Neuronal stem cell (in vitro differentiated cells): ENCODE measurements around the gene CARD11.

Source experiments
- DNase-seq: peaks from one replicate; pipeline ENCODE4 v3.0.0-alpha.2; 2013; ENCODE audit warnings: low spot score
- H2AFZ ChIP-seq: one replicate; pipeline ENCODE4 v1.6.1; 2013; ENCODE audit warnings: mild to moderate bottlenecking, low read length, inconsistent platforms
- H2AK5ac ChIP-seq: 2 replicates; pipeline ENCODE4 v1.6.1; 2013; ENCODE audit warnings: low read depth, mild to moderate bottlenecking, inconsistent platforms, low read length, moderate library complexity, mixed read lengths
- H2BK120ac ChIP-seq: 2 replicates; pipeline ENCODE4 v1.6.1; 2013; ENCODE audit warnings: low read depth, mild to moderate bottlenecking, inconsistent platforms, low read length, moderate library complexity, mixed read lengths
- H2BK12ac ChIP-seq: one replicate; pipeline ENCODE4 v1.6.1; 2013; ENCODE audit warnings: low read length, inconsistent platforms
- H2BK15ac ChIP-seq: 2 replicates; pipeline ENCODE4 v1.6.1; 2013; ENCODE audit warnings: mild to moderate bottlenecking, low read length, inconsistent platforms, mixed read lengths
- H2BK5ac ChIP-seq: one replicate; pipeline ENCODE4 v1.6.1; 2013; ENCODE audit warnings: inconsistent platforms, mild to moderate bottlenecking, low read length, moderate library complexity
- H3K14ac ChIP-seq: one replicate; pipeline ENCODE4 v1.6.1; 2013; ENCODE audit warnings: low read length, inconsistent platforms
- H3K18ac ChIP-seq: 2 replicates; pipeline ENCODE4 v1.6.1; 2013; ENCODE audit warnings: low read length, inconsistent platforms
- H3K23ac ChIP-seq: 2 replicates; pipeline ENCODE4 v1.6.1; 2013; ENCODE audit warnings: low read depth, mild to moderate bottlenecking, mixed read lengths, low read length, inconsistent platforms; ENCODE audit not compliant: poor library complexity
- H3K27ac ChIP-seq: replicated peaks from 3 replicates; pipeline ENCODE4 v1.5.1; 2013; ENCODE audit warnings: low read length, inconsistent platforms
- H3K27me3 ChIP-seq, 3 experiments: 2 replicates each; pipeline ENCODE4 v1.6.1; 2013; ENCODE audit warnings: low read length in 3 of 3, mild to moderate bottlenecking in 2 of 3, inconsistent platforms in 1 of 3, low read depth in 1 of 3, mixed read lengths in 1 of 3, moderate library complexity in 1 of 3; ENCODE audit not compliant: control insufficient read depth in 3 of 3, insufficient read depth in 3 of 3
- H3K36me3 ChIP-seq, 2 donors: replicated peaks in 1 of 2; 2 replicates each; pipeline ENCODE4 v1.6.1; 2013; ENCODE audit warnings: low read length in 2 of 2; ENCODE audit not compliant: control insufficient read depth in 2 of 2, insufficient read depth in 2 of 2
- H3K4ac ChIP-seq: 2 replicates; pipeline ENCODE4 v1.6.1; 2013; ENCODE audit warnings: inconsistent platforms, mild to moderate bottlenecking, low read length, moderate library complexity
- H3K4me1 ChIP-seq, 2 donors: 1 replicate in 1 of 2; 2 replicates in 1 of 2; pipeline ENCODE4 v1.6.1; 2013; ENCODE audit warnings: low read length in 2 of 2, low read depth in 1 of 2; ENCODE audit not compliant: control insufficient read depth in 2 of 2, insufficient read depth in 1 of 2
- H3K4me2 ChIP-seq: one replicate; pipeline ENCODE4 v1.6.1; 2013; ENCODE audit warnings: mild to moderate bottlenecking, low read length, inconsistent platforms; ENCODE audit not compliant: insufficient read depth, poor library complexity, severe bottlenecking
- H3K4me3 ChIP-seq, 2 donors: 2 replicates each; pipeline ENCODE4 v1.5.1; 2013; ENCODE audit warnings: low read length in 2 of 2, mild to moderate bottlenecking in 2 of 2, inconsistent platforms in 1 of 2, moderate library complexity in 1 of 2
- H3K79me1 ChIP-seq: one replicate; pipeline ENCODE4 v1.6.1; 2013; ENCODE audit warnings: low read depth, mild to moderate bottlenecking, inconsistent platforms, low read length, moderate library complexity
- H3K9ac ChIP-seq: one replicate; pipeline ENCODE4 v1.6.1; 2013; ENCODE audit warnings: mild to moderate bottlenecking, low read depth, low read length, inconsistent platforms; ENCODE audit not compliant: poor library complexity
- H3K9me3 ChIP-seq, 2 donors: replicated peaks in 1 of 2; 2 replicates each; pipeline versions ENCODE3 to v1.6.1; 2013; ENCODE audit warnings: low read length in 2 of 2, mild to moderate bottlenecking in 2 of 2, inconsistent platforms in 1 of 2, low read depth in 1 of 2, mixed read lengths in 1 of 2, moderate library complexity in 1 of 2; ENCODE audit not compliant: control insufficient read depth in 2 of 2, insufficient read depth in 1 of 2
- H4K8ac ChIP-seq: one replicate; pipeline ENCODE4 v1.6.1; 2013; ENCODE audit warnings: low read depth, mild to moderate bottlenecking, inconsistent platforms, low read length, moderate library complexity
- H4K91ac ChIP-seq: one replicate; pipeline ENCODE4 v1.6.1; 2013; ENCODE audit warnings: low read length, low read depth, mild to moderate bottlenecking, inconsistent platforms; ENCODE audit not compliant: poor library complexity
- WGBS, 2 donors: extraction: QIAGEN DNeasy Blood & Tissue Kit; methylation state at CpG; one replicate each; pipeline ENCODE4 v1.1.7; 2013; ENCODE audit warnings: missing lambda C conversion rate in 2 of 2, mixed read lengths in 1 of 2; ENCODE audit not compliant: insufficient read length in 2 of 2, insufficient replicate concordance in 1 of 2; ENCODE audit errors: extremely low coverage in 2 of 2; 5-methylcytosine and 5-hydroxymethylcytosine counted together

The CARD11 gene

DNA sequence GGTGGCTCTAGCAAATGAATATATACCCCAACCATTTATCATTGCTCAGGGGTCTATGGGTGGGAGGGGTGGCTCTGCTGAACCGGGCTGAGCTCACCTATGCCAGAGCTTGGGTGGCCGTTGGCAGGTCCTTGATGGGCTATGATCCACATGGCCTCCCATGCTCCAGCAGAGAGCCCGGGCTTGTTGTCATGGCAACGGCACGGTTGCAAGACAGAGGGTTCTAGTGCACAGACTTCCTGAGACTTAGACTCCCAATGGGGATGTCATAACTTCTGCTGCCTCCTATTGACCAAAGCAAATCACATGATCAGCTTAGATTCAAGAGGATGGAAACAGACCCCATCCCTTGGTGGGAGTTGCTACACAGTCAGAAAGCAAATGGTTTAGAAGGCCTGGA lies 36.4 kb upstream of the CARD11 start:
- no peak overlapping the region for H3K9ac ChIP-seq
- H4K8ac ChIP-seq, result no peak overlapping the region
- peaks cover 0 to 12% of the 10 kb centered on the region in 2 donors for H3K9me3 ChIP-seq
- H2BK15ac ChIP-seq, result no peak overlapping the region
- no peak for DNase-seq
- no peak overlapping the region for H4K91ac ChIP-seq
- no peak overlapping the region for H2AFZ ChIP-seq
- H3K79me1 ChIP-seq, result no peaks in the 10 kb centered on the region
- H2AK5ac ChIP-seq, result no peak overlapping the region
- no peak overlapping the region for H2BK120ac ChIP-seq
- H3K18ac ChIP-seq, result no peak overlapping the region
- H3K36me3 ChIP-seq, result no peaks in the 10 kb centered on the region
- no peak overlapping the region for H3K14ac ChIP-seq
- H2BK12ac ChIP-seq, result no peak overlapping the region
- H3K23ac ChIP-seq, result no peak overlapping the region
- H3K27me3 ChIP-seq, result peaks cover 0 to 1% (median 0%) of the 10 kb centered on the region in 3 experiments
- no CpG with 5 or more reads among the region's 5 CpGs for WGBS, 2 donors
- H3K4me1 ChIP-seq, result no peaks in the 10 kb centered on the region
- H2BK5ac ChIP-seq, result no peak overlapping the region
- no peak overlapping the region for H3K4me3 ChIP-seq
- H3K4me2 ChIP-seq, result no peak overlapping the region
- H3K4ac ChIP-seq, result no peak overlapping the region
- no peak overlapping the region for H3K27ac ChIP-seq

DNA sequence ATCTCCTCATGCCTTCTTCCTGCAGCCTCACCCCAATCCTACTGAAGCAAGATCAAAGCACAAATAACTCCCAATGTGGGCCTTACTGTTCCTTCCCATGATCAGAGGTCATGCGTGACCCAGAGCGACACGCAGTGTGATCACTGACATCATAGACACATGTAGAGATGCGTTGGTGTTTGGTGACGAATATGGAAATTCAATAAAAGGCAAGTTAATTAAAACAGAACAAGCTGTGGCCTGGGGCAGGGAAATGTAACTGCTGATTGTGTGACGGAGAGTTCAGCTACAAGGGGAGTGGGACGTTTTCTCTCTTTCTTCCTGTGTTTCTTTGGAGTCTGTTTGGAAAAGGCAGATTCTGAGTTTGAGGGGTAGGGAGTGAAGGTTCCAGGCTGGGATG lies 34.8 kb upstream of the CARD11 start:
- Histone ChIP-seq H4K91ac (no peak overlapping the region), H3K36me3 (no peaks in the 10 kb centered on the region), H3K23ac (no peak overlapping the region), H3K4me1 (peaks cover 0 to under 1% of the 10 kb centered on the region in 2 donors), H2BK15ac (no peak overlapping the region), H3K9me3 (peaks cover 0 to 10% of the 10 kb centered on the region in 2 donors), H2AK5ac (no peak overlapping the region), H2AFZ (no peak overlapping the region), H3K4ac (no peak overlapping the region), H3K18ac (no peak overlapping the region), H2BK12ac (no peak overlapping the region), H3K27ac (no peak overlapping the region), H4K8ac (no peak overlapping the region), H3K79me1 (no peaks in the 10 kb centered on the region), H3K4me2 (no peak overlapping the region), H3K14ac (no peak overlapping the region), H3K27me3 (peaks cover 0 to 7% (median 0%) of the 10 kb centered on the region in 3 experiments), H3K4me3 (no peak overlapping the region), H3K9ac (no peak overlapping the region), H2BK5ac (no peak overlapping the region), H2BK120ac (no peak overlapping the region)
- no CpG with 5 or more reads among the region's 7 CpGs for WGBS, 2 donors
- DNase-seq, result no peak

DNA sequence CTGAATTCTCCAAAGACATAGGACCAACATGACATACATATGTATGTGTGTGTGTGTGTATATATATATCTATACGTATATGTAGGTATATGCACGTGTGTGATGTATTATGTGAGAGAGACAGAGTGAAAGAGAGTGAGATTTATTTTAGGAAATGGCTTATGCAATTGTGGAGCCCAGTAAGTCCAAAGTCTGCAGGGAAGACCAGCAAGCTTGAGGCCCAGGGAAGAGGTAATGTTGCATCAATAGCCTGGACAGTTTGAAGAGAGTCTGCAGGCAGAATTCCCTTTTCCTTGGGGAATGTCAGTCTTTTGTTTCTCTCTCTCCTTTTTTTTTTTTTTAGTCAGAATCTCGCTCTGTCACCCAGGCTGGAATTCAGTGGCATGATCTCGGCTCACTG lies 33.0 kb upstream of the CARD11 start:
- no peak overlapping the region for H2BK15ac ChIP-seq
- no peak for DNase-seq
- no peak overlapping the region for H3K4me3 ChIP-seq
- H2BK12ac ChIP-seq, result no peak overlapping the region
- 100% methylated on average over 1 of the region's 4 CpGs for WGBS, 2 donors
- no peak overlapping the region for H2BK120ac ChIP-seq
- no peak overlapping the region for H3K27ac ChIP-seq
- H4K8ac ChIP-seq, result no peak overlapping the region
- no peak overlapping the region for H3K18ac ChIP-seq
- H3K4me2 ChIP-seq, result no peak overlapping the region
- peaks cover 0 to 5% of the 10 kb centered on the region in 2 donors for H3K4me1 ChIP-seq
- peaks cover 0 to 7% of the 10 kb centered on the region in 2 donors for H3K9me3 ChIP-seq
- no peak overlapping the region for H3K14ac ChIP-seq
- H3K9ac ChIP-seq, result no peak overlapping the region
- no peaks in the 10 kb centered on the region for H3K79me1 ChIP-seq
- no peak overlapping the region for H3K4ac ChIP-seq
- no peak overlapping the region for H2BK5ac ChIP-seq
- no peak overlapping the region for H2AK5ac ChIP-seq
- no peak overlapping the region for H2AFZ ChIP-seq
- H3K27me3 ChIP-seq, result peaks cover 0 to 7% (median 0%) of the 10 kb centered on the region in 3 experiments
- H4K91ac ChIP-seq, result no peak overlapping the region
- H3K36me3 ChIP-seq, result no peaks in the 10 kb centered on the region
- H3K23ac ChIP-seq, result no peak overlapping the region

- peaks cover 0 to 7% of the 10 kb centered on the region in 2 donors for H3K9me3 ChIP-seq
- H2BK12ac ChIP-seq, result no peak overlapping the region
- no peak overlapping the region for H2BK15ac ChIP-seq
- H3K27me3 ChIP-seq, result peaks cover 0 to 7% (median 0%) of the 10 kb centered on the region in 3 experiments
- peaks cover 0 to 5% of the 10 kb centered on the region in 2 donors for H3K4me1 ChIP-seq
- no peak overlapping the region for H3K14ac ChIP-seq
- no peak overlapping the region for H4K91ac ChIP-seq
- no peak overlapping the region for H2BK120ac ChIP-seq
- no peak overlapping the region for H3K9ac ChIP-seq
- H4K8ac ChIP-seq, result no peak overlapping the region
- H3K18ac ChIP-seq, result no peak overlapping the region
- no peaks in the 10 kb centered on the region for H3K36me3 ChIP-seq
- WGBS, 2 donors, result no CpG with 5 or more reads among the region's 3 CpGs
- H3K79me1 ChIP-seq, result no peaks in the 10 kb centered on the region
- no peak overlapping the region for H2AFZ ChIP-seq
- DNase-seq, result no peak
- H3K23ac ChIP-seq, result no peak overlapping the region
- no peak overlapping the region for H2BK5ac ChIP-seq
- H3K4ac ChIP-seq, result no peak overlapping the region
- no peak overlapping the region for H3K27ac ChIP-seq
- no peak overlapping the region for H3K4me2 ChIP-seq
- H3K4me3 ChIP-seq, result no peak overlapping the region
- H2AK5ac ChIP-seq, result no peak overlapping the region
Measured at GRCh38 chr7:3076163-3076562, 32.5 kb upstream of the CARD11 start.
